ENCODE results near the gene INHBC.

GRCh38 chr12:57418255-57418654 is 16.3 kb upstream of the INHBC start:
- no peak for TF ChIP-seq CTCF (conservative IDR thresholded peaks at IDR 0.05; ENCODE audit: low read depth, low read length)
- no peak for TF ChIP-seq EZH2 (IDR thresholded peaks at IDR 0.05; ENCODE audit: low read length, unreplicated experiment)

Data from PC-3 (cell line).